Gastroesophageal sphincter (tissue), 4 donors: ENCODE measurements around the gene KTN1. TPM values are rescaled to one million over a fixed set of nuclear protein-coding genes. Genes with fewer than 3 reads are reported as not detected.

Source experiments
- ATAC-seq: fragments of 150-250 bp; one replicate; pipeline ENCODE4 v1.9.1; 2016; ENCODE audit warnings: mild to moderate bottlenecking, moderate library complexity
- H3K27ac ChIP-seq, 4 donors: fragments of 200-600 bp; sonication (generic) in 3 of 4; 1 replicate in 3 of 4; 2 replicates in 1 of 4; pipeline ENCODE4 v1.5.1; 2016 to 2019
- H3K27me3 ChIP-seq: fragments of 200-600 bp; sonication (generic); one replicate; pipeline ENCODE4 v1.5.1; 2019
- H3K36me3 ChIP-seq, 2 donors: fragments of 200-600 bp; sonication (generic); one replicate each; pipeline ENCODE4 v1.5.1; 2019; ENCODE audit warnings: control low read depth in 1 of 2
- H3K4me1 ChIP-seq, 3 donors: fragments of 200-600 bp; sonication (generic); 1 replicate in 2 of 3; 2 replicates in 1 of 3; pipeline ENCODE4 v1.5.1; 2016 to 2019; ENCODE audit warnings: control low read depth in 2 of 3
- H3K4me3 ChIP-seq, 2 donors: fragments of 200-600 bp; sonication (generic); one replicate each; pipeline ENCODE4 v1.5.1; 2019; ENCODE audit warnings: mild to moderate bottlenecking in 1 of 2, moderate library complexity in 1 of 2
- H3K9me3 ChIP-seq, 3 donors: fragments of 200-600 bp; sonication (generic); one replicate each; pipeline ENCODE4 v1.5.1; 2017 to 2019; ENCODE audit warnings: control low read depth in 2 of 3
- CTCF ChIP-seq, 4 experiments: fragments of 200-600 bp in 2 of 4; fragments of 450-650 bp in 2 of 4; sonication (generic) in 1 of 4; IDR thresholded peaks; one replicate each; pipeline ENCODE4 v1.5.1; 2017 to 2019; ENCODE audit warnings: antibody characterized with exemption in 4 of 4, mild to moderate bottlenecking in 2 of 4, moderate library complexity in 2 of 4
- EP300 ChIP-seq: sonication (generic); formaldehyde crosslinking; IDR thresholded peaks from one replicate; pipeline ENCODE4 v1.6.1; 2017; ENCODE audit warnings: antibody characterized with exemption, mild to moderate bottlenecking
- POLR2A ChIP-seq, 2 donors: fragments of 450-650 bp; IDR thresholded peaks; one replicate each; pipeline ENCODE4 v1.6.1; 2017; ENCODE audit warnings: antibody characterized with exemption in 2 of 2, mild to moderate bottlenecking in 2 of 2, moderate library complexity in 1 of 2
- POLR2AphosphoS5 ChIP-seq: sonication (generic); formaldehyde crosslinking; IDR thresholded peaks from one replicate; pipeline ENCODE4 v1.6.1; 2017; ENCODE audit warnings: antibody characterized with exemption
- WGBS, 2 donors: methylation state at CpG; one replicate each; pipeline ENCODE4 v1.1.5; 2018; ENCODE audit warnings: low coverage in 1 of 2; 5-methylcytosine and 5-hydroxymethylcytosine counted together
- total RNA-seq, 4 donors: library from RNA; depleted of rRNA; stranded (reverse); fragments of >200 nt; gene quantifications; one replicate each; pipeline ENCODE4 v1.1.0, GENCODE V29; 2016

Gene KTN1
- total RNA-seq, 4 donors from 2014 or later: 144 to 204 (median 171) TPM

GRCh38 chr14:55540847-55541773 lies 38.9 kb upstream of the KTN1 start:
- no peak overlapping the region for H3K4me3 ChIP-seq
- H3K27me3 ChIP-seq: no peaks in the 10 kb centered on the region
- no peaks in the 10 kb centered on the region for H3K36me3 ChIP-seq
- ATAC-seq: no peak
- WGBS, 2 donors: 87 to 89% methylated on average over 5 of the region's 5 CpGs
- peaks cover 0 to 7% (median 0%) of the 10 kb centered on the region in 3 donors for H3K9me3 ChIP-seq
- H3K27ac ChIP-seq: no peak overlapping the region
- TF ChIP-seq POLR2A (IDR thresholded peaks at IDR 0.05) (no peak), CTCF (IDR thresholded peaks at IDR 0.05) (no peak), POLR2AphosphoS5 (no peak)
- H3K4me1 ChIP-seq: no peaks in the 10 kb centered on the region

- ATAC-seq: no peak
- Histone ChIP-seq H3K27ac (no peak overlapping the region), H3K27me3 (no peaks in the 10 kb centered on the region), H3K9me3 (no peaks in the 10 kb centered on the region), H3K4me3 (no peak overlapping the region), H3K36me3 (no peaks in the 10 kb centered on the region), H3K4me1 (peaks cover 0 to 4% (median 0%) of the 10 kb centered on the region in 3 donors)
- 56 to 60% methylated on average over 1 of the region's 1 CpG for WGBS, 2 donors
- TF ChIP-seq CTCF (IDR thresholded peaks at IDR 0.05) (no peak), POLR2A (IDR thresholded peaks at IDR 0.05) (no peak), EP300 (no peak), POLR2AphosphoS5 (no peak)
Measured at GRCh38 chr14:55545779-55546178, 34.2 kb upstream of the KTN1 start.

GRCh38 chr14:55546212-55546874 lies 33.7 kb upstream of the KTN1 start:
- TF ChIP-seq EP300 (no peak), CTCF (IDR thresholded peaks at IDR 0.05) (no peak), POLR2AphosphoS5 (no peak), POLR2A (IDR thresholded peaks at IDR 0.05) (no peak)
- no peaks in the 10 kb centered on the region for H3K27me3 ChIP-seq
- peaks cover 0 to 4% (median 0%) of the 10 kb centered on the region in 3 donors for H3K4me1 ChIP-seq
- no peaks in the 10 kb centered on the region for H3K36me3 ChIP-seq
- 94 to 96% methylated on average over 2 to 3 of the region's 3 CpGs for WGBS, 2 donors
- no peak overlapping the region for H3K4me3 ChIP-seq
- ATAC-seq: no peak
- H3K9me3 ChIP-seq: no peaks in the 10 kb centered on the region
- H3K27ac ChIP-seq: no peak overlapping the region

GRCh38 chr14:55547650-55548315 lies 32.2 kb upstream of the KTN1 start:
- ATAC-seq: no peak
- Histone ChIP-seq H3K36me3 (no peaks in the 10 kb centered on the region), H3K4me1 (peaks cover 0 to 4% (median 0%) of the 10 kb centered on the region in 3 donors), H3K9me3 (no peaks in the 10 kb centered on the region), H3K4me3 (no peak overlapping the region), H3K27ac (no peak overlapping the region), H3K27me3 (no peaks in the 10 kb centered on the region)
- WGBS, 2 donors: 86 to 100% methylated on average over 2 to 3 of the region's 3 CpGs
- TF ChIP-seq POLR2A (IDR thresholded peaks at IDR 0.05) (no peak), POLR2AphosphoS5 (no peak), EP300 (no peak), CTCF (IDR thresholded peaks at IDR 0.05) (no peak)
